Gastroesophageal sphincter (tissue), 3 donors: Measurements from ENCODE around the gene KCNQ1OT1.

Experiments used
- CTCF ChIP-seq, 4 experiments: fragments of 200-600 bp in 2 of 4; fragments of 450-650 bp in 2 of 4; sonication (generic) in 1 of 4; IDR thresholded peaks; one replicate each; pipeline ENCODE4 v1.5.1; 2017 to 2019; ENCODE audit warnings: antibody characterized with exemption in 4 of 4, mild to moderate bottlenecking in 2 of 4, moderate library complexity in 2 of 4
- EP300 ChIP-seq: sonication (generic); formaldehyde crosslinking; IDR thresholded peaks from one replicate; pipeline ENCODE4 v1.6.1; 2017; ENCODE audit warnings: antibody characterized with exemption, mild to moderate bottlenecking
- POLR2A ChIP-seq, 2 donors: fragments of 450-650 bp; IDR thresholded peaks; one replicate each; pipeline ENCODE4 v1.6.1; 2017; ENCODE audit warnings: antibody characterized with exemption in 2 of 2, mild to moderate bottlenecking in 2 of 2, moderate library complexity in 1 of 2
- POLR2AphosphoS5 ChIP-seq: sonication (generic); formaldehyde crosslinking; IDR thresholded peaks from one replicate; pipeline ENCODE4 v1.6.1; 2017; ENCODE audit warnings: antibody characterized with exemption

- TF ChIP-seq CTCF (IDR thresholded peaks at IDR 0.05) (no peak), POLR2A (IDR thresholded peaks at IDR 0.05) (no peak), POLR2AphosphoS5 (no peak), EP300 (no peak)
Observed at GRCh38 chr11:2612884-2613571, 86.8 kb downstream of the KCNQ1OT1 start.
